Middle frontal gyrus (tissue), 1 donor: ENCODE data around the gene GGN.
"Not testable (repeated sequence)": the region's sequence is repeated elsewhere in the genome, so short reads cannot be mapped to it uniquely, and the experiment has no call there.

Experiments used
- DNase-seq: peaks from one replicate; pipeline ENCODE4 v3.0.0-alpha.2; 2015; ENCODE audit warnings: low spot score; ENCODE audit errors: extremely low spot score

The GGN gene

DNA sequence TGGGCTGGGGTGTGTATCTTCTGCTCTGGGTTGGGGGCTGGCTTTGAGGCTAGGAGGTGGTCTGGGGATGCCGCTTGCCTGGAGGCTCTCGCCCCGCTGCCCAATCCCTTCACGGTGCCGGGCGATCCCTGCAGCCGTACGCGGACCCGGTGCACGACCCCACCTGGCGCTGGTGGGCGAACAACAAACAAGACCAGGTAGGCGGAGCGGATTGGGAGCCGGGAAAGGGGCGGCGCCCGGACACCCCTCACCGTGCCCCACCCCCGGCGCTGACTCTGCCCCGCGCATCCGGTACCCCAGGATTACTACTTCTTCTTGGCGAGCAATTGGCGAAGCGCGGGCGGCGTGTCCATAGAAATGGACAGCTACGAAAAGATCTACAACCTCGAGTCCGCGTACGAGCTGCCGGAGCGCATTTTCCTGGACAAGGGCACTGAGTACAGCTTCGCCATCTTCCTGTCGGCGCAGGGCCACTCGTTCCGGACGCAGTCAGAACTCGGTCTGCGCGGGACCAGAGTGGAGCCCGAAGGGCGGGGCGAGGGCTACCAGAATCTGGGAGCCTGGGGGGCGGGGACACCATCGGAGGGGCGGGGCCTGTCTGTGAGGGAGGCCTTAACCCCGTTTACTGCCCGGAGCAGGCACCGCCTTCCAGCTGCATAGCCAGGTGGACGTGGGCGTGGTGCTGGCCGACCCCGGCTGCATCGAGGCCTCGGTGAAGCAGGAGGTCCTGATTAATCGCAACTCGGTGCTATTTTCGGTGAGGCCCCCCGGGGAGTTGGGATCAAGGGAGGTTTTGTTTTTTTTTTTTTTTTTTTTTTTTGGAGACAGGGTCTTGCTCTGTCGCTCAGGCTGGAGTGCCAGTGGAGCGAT is 25.5 kb downstream of the GGN start:
- DNase-seq = no peak

DNA sequence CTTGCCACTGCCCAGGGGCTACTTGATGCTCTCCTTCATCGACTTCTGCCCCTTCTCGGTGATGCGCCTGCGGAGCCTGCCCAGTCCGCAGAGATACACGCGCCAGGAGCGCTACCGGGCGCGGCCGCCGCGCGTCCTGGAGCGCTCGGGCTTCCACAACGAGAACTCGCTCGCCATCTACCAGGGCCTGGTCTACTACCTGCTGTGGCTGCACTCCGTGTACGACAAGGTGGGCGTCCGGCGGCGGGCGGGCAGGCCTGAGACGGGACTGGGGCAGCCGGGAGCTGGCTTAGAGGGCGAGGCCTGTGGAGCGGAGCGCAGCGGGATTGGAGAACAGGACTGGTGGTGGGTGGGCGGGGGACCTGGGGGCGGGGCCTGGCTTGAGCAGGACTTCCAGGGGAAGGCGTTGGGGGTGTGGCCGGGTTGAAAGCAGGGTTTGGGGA is 26.2 kb downstream of the GGN start:
- no peak for DNase-seq

GRCh38 chr19:38360839-38361631 is 26.8 kb downstream of the GGN start:
- DNase-seq = no peak

DNA sequence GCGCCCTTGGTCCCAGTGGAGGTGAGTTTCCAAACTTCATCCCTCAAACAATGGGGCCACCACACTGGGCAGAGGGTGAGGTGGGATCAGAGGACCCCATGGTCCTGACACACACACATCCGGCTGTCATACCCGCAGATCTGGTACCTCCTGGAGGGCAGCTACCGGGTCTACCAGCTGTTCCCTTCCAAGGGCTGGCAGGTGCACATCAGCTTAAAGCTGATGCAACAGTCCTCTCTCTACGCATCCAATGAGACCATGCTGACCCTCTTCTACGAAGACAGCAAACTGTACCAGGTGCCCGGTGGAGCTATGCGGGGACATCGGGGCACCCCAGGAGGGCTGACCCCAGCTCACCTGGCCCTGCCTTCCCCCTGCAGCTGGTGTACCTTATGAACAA is 27.5 kb downstream of the GGN start:
- DNase-seq = no peak

DNA sequence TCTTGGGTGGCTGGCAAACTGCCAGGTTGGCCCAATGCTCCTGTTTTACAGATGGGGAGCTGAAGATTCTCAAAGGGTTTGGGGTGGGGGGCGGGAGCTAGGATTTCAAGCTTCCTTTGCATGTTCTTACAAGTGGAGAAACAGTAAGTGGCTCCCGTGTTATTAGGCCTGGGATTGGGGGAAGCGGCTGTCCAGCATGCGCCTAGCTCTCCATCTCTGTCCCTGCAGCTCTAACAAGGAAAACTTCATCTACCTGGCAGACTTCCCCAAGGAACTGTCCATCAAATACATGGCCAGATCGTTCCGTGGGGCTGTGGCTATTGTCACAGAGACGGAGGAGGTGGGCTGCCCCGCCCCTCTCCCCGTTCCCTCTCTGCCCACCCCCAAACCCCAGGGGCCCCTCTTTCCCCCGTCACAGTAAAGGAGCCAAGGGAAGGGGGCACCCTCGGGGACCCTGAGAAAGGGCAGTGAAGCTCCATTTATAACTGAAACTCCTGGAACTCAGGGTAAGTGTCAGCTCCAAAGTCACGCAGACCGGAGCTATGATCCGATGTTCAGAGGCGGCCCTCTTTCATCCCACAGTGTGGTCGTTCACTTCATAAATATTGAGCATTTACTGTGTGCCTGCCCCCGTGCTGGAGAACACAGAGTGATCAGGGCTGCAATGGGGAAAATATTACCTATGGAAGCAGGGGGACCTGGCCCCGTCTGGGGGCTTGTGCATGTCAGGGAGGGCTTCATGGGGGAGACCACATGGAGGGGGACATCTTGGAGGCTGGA is 28.4 kb downstream of the GGN start:
- DNase-seq = no peak

DNA sequence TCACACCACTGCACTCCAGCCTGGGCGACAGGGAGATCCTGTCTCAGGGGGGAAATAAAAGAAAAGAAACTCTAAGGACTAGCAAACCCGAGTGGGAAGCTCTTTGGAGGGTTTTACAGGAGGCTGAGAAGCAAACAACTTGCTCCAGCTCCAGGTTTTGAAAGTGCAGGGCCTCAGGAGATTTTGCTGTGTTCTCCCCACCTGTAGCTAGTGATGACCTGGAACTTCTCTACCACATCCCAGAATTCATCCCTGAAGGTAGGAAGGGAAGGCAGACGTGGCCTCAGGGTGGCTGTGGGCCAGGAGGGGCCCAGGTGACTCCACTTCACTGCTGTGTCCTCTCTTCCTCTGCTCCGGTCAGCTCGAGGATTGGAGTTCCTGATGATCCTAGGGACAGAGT is 29.8 kb downstream of the GGN start:
- DNase-seq = no peak

GRCh38 chr19:38355728-38356725 is 31.8 kb downstream of the GGN start:
- no peak for DNase-seq

GRCh38 chr19:38352611-38353010 is 35.2 kb downstream of the GGN start:
- DNase-seq = no peak

DNA sequence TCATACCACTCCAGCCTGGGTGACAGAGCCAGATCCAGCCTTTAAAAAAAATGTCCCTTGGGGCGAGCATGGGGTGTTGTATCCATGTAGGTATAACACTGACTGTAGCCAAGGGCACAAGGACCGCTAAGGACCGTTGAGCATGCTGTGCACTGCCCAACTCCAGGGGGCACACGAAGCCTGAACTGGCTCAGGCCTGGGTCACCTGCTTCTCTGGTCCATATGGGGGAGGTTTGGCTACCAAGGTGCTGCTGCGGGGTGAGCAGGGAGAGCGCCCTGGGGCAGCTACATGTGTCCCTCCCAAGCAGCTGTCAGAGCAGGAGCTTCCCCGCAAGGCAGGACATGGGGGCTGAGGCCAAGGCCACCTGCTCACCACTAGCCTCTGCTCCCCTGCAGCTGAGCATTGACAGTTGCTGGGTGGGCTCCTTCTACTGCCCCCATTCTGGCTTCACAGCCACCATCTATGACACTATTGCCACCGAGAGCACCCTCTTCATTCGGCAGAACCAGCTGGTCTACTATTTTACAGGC is 35.9 kb downstream of the GGN start:
- DNase-seq = no peak

DNA sequence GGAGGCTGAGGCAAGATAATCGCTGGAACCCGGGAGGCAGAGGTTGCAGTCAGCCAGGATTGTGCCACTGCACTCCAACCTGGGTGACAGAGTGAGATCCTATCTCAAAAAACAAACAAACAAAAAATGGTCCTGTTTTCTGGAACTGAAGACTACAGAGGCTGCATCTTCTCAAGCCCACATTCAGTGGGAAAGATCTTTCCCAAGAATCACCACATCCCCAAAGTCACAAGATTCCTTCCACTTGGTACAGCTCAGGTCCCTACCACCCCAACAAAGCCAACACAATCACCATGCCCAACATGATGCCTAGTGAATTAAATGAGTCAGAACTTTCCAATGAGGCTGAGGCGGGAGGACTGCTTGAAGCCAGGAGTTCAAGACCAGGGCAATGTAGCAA is 37.0 kb downstream of the GGN start:
- no peak for DNase-seq

GRCh38 chr19:38346837-38347236 is 41.0 kb downstream of the GGN start:
- no peak for DNase-seq

DNA sequence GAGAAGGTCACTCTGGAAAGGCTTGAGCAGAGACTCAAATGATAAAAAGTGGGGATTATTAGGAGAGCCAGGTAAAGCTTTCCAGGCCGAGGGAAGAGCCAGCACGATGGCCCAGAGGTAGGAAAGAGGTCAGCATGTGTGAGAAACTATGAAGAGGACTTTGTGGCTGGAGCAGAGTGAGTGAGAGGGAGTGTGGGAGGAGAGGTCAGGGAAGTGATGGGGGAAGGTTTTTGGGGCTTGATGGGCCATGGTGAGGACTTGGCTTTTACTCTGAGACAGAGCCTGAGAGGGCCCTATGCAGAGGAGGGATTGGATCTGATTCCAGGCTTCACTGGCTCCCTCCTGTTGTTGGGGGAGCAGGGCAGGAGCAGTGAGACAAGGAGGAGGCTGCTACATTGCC is 46.9 kb downstream of the GGN start:
- no peak for DNase-seq

GRCh38 chr19:38339011-38339410 is 48.8 kb downstream of the GGN start:
- DNase-seq = not testable (repeated sequence)

- no peak for DNase-seq
These were observed 50.5 kb downstream of the GGN start for GRCh38 chr19:38337360-38337653.

- DNase-seq = peak; percentile 70
These were observed 51.0 kb downstream of the GGN start for GRCh38 chr19:38336638-38337359.

DNA sequence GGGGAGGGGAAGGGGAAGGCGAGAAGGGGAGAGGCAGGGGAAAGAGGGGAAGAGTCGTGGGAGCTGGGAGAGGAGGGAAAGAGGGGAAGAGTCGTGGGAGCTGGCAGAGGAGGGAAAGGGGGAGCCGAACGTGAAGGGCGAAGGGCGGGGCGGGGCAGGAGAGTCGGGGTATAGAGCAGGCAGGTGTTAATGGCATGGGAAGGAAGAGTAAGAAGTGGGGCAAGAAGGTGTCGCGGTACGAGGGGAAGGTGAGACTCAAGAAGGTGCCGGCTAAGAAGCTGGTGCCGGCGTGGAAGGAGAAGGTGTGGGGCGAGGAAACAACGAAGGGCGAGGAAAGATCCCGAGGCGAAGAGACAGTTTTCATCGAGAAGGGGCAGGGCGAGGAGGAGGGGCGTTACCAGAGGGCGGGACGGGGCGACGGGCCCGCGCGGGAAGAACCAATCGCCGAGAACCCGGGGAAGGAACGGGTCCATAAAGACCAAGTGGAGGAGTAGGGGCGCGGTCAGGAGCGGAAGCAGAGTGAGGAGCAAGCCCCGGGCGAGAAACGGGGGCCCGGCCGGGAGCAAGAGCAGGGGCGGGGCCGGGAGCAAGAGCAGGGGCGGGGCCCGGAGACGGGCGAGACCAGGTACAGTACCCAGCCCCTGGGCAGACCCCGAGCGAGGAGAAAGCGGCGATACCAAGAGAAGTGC is 51.7 kb downstream of the GGN start:
- peak; percentile 84 for DNase-seq
